Measurements from ENCODE around the gene CCDC142. TPM values are rescaled to one million over a fixed set of nuclear protein-coding genes. Genes with fewer than 3 reads are reported as not detected.

CCDC142 gene
- total and polyA plus RNA-seq, 11 donors, result 4.4 to 13.4 (median 6.4) TPM

GRCh38 chr2:74499940-74500577 is 17.3 kb upstream of the CCDC142 start:
- Histone ChIP-seq H3K4me3 (peak overlapping the region in 5 of 12 donors; percentile 11 to 51 (median 42)), H3K27me3 (peaks cover 21 to 65% (median 35%) of the 10 kb centered on the region in 9 donors), H3K9me3 (no peaks in the 10 kb centered on the region), H3K27ac (no peak overlapping the region), H3K36me3 (peaks cover 0 to 8% (median 5%) of the 10 kb centered on the region in 9 donors), H3K4me1 (peaks cover 9 to 58% (median 41%) of the 10 kb centered on the region in 12 donors)
- intact Hi-C loops (cut with DNase I), result loop anchor here in 4 of 10 donors (5.0 kb wide), 3 partner anchors 77 to 87 kb away; no protein-coding TSS in a partner anchor
- no peak for ATAC-seq
- no peak for DNase-seq
- WGBS, 4 donors, result 41 to 53% (median 46%) methylated on average over 14 to 15 of the region's 15 CpGs
- no peak for TF ChIP-seq POLR2A (IDR thresholded peaks at IDR 0.05)
- no peak for TF ChIP-seq CTCF (IDR thresholded peaks at IDR 0.05)

GRCh38 chr2:74499267-74499939 is 16.6 kb upstream of the CCDC142 start, which contains the start of gene LBX2:
Gene LBX2 (minus strand): TSS chr2:74499603. CDS start chr2:74499537, 66 bp downstream.
- intact Hi-C loops (cut with DNase I), result no loop called here
- Histone ChIP-seq H3K27ac (no peak within 1 kb of the TSS), H3K4me3 (peak within 1 kb of the TSS in 11 of 12 donors; percentile 9 to 61 (median 20)), H3K27me3 (peaks cover 21 to 65% (median 35%) of the 10 kb centered on the region in 9 donors), H3K9me3 (no peaks in the 10 kb centered on the region), H3K4me1 (peaks cover 5 to 52% (median 36%) of the 10 kb centered on the region in 12 donors), H3K36me3 (peaks cover 0 to 2% (median under 1%) of the 10 kb centered on the region in 9 donors)
- ATAC-seq (no peak), DNase-seq (peak in 1 of 5 donors; percentile 25)
- TF ChIP-seq CTCF (IDR thresholded peaks at IDR 0.05) (no peak), POLR2A (IDR thresholded peaks at IDR 0.05) (no peak)
- WGBS, 4 donors, result 2 to 6% (median 3%) methylated on average over 33 to 65 of the region's 65 CpGs

- Histone ChIP-seq H3K36me3 (peaks cover 0 to 9% (median 8%) of the 10 kb centered on the region in 9 donors), H3K4me3 (peak overlapping the region; percentile 9 to 61 (median 25)), H3K4me1 (peaks cover 5 to 44% (median 32%) of the 10 kb centered on the region in 12 donors), H3K9me3 (no peaks in the 10 kb centered on the region), H3K27ac (no peak overlapping the region), H3K27me3 (peaks cover 21 to 65% (median 35%) of the 10 kb centered on the region in 9 donors)
- ATAC-seq (no peak), DNase-seq (no peak)
- WGBS, 4 donors, result 1 to 3% (median 2%) methylated on average over 41 of the region's 41 CpGs
- intact Hi-C loops (cut with DNase I), result no loop called here
- TF ChIP-seq POLR2A (IDR thresholded peaks at IDR 0.05) (no peak), CTCF (IDR thresholded peaks at IDR 0.05) (no peak)
Observed at GRCh38 chr2:74498500-74499266, 15.9 kb upstream of the CCDC142 start.

Data from heart left ventricle (tissue), 16 donors.